Measurements from ENCODE around the gene SLC35B1.
"Not testable (repeated sequence)": the region's sequence is repeated elsewhere in the genome, so short reads cannot be mapped to it uniquely, and the experiment has no call there.

Gene SLC35B1

GRCh38 chr17:49699966-49700575, 7.7 kb downstream of the SLC35B1 start:
- DNase-seq (ENCODE audit: low spot score) = no peak

DNA sequence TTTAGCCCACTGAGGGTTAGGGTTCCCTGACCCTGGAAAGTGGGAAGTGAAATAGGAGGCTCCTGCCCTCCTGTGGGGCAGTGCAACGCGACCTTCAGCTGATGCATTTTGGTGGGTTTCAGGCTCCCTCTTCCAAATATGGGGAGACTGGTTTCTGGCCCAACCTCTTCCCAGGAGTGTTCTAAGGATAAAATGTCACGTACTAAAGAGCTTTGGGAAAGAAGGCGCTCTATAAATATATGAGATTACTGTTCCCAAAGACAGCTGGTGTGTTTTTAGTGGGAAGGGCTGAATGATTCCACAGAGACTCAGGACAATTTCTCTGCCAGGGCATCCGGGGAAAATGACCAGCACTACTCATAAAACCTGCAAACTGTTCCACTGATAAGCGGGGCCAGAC, 9.8 kb downstream of the SLC35B1 start:
- DNase-seq (ENCODE audit: low spot score) = no peak

DNA sequence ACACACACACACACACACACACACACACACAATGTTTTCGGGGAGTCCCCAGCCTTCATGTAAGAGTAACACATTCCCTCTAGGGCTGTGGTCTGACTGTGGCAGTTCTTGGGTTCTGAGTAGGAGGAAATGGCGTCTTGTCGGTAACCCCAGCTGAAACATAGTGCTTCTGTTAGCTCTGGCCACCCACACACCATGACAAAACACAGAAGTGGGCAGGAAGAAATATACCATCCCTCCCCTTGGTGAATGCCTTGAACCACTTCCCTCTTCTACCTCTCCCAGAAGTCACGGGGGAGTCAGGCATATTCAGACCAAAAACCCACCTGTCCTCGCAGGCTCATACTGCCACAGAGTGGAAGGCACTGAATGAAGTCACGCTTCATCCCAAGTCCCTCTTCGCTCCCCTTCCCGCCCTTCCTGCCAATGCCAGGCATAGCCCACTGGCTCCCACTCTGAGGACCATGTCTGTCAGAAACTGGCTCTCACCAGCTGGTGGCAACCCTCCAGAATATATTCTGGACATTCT, 11.5 kb downstream of the SLC35B1 start:
- no peak for DNase-seq (ENCODE audit: low spot score)

DNA sequence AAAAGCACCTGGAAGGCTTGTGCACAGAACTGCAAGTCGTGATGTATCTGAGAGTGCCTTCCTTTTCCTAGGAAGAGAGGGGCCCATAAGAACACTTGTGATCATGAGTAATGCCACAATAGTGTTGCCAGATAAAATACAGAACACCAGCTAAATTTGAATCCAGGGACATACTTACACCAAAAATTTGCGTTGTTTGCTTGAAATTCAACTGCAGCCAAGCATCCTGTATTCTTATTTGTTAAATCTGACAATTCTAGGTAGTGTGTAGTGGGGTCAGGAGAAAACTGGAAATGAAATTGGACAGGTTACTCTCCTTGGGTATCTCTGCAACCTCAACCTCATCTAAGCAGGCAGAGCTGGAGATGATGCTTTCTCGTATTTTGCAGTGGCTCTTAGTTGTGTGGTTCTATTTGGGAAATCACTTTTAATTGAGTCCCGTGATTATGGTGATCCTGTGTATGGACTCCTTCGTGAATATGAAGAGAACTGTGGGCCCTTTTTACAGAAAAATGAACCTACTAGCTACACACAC, 12.0 kb downstream of the SLC35B1 start:
- no peak for DNase-seq (ENCODE audit: low spot score)

GRCh38 chr17:49694847-49695697, 12.7 kb downstream of the SLC35B1 start:
- DNase-seq (ENCODE audit: low spot score) = peak; percentile 83

DNA sequence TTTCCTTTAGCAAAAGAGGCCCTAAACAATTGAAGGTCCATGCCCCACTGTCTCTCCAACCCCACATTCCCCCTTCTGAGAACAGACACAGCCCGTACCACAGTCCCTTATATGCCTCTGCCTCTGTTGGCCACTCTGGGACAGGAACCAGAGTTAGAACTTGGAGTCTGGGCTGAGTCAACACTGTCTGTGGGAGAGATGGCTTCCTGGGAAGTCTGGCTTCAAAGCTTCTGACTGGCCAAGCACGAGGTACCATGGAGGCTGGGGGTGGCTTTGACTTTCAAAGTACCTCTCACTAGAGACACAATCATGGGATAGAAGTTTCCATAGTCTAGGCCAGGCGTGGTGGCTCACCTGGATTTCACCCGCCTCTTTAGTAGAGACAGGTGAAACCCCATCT, 15.0 kb downstream of the SLC35B1 start:
- DNase-seq (ENCODE audit: low spot score) = no peak

GRCh38 chr17:49691677-49692191, 16.0 kb downstream of the SLC35B1 start:
- no peak for DNase-seq (ENCODE audit: low spot score)

- no peak for DNase-seq (ENCODE audit: low spot score)
Measured at GRCh38 chr17:49691086-49691676, 16.6 kb downstream of the SLC35B1 start.

DNA sequence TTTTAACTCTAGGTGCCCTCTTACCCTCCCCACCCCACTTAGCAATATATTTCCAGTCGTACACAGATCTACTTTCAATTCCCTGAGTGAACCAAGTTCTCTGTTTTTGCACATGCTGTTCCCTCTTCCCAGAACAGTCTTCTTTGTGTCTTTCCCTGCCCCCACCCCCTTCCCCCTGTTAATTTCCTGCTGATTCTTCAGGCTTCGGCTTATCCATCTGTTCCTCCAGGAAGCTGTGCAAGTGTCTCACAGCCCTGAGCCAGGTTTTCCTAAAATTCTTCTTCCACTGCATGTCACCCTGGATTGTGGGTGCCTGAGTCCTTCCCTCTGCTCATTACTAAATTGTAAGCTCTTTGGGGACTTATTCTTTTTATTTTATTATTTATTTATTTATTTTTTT, 17.5 kb downstream of the SLC35B1 start:
- no peak for DNase-seq (ENCODE audit: low spot score)

DNA sequence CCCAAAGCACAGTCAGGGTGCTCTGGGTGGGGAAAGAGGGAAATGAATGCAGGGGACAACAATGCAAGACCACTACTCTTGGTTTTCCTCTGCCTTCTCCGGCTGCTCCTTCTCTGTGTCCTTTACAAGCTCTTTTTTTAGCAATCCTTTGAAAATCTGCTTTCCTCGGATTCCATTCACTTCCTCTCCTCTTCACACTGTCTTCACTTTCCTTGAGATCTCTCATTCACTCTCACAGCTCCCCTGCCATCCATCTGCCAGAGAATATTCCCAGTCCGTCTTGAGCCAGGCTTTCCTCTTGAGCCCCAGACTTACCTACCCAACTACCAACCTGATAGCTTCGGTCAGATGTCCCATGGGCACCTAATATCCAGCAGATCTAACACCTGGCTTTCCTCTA, 18.9 kb downstream of the SLC35B1 start:
- no peak for DNase-seq (ENCODE audit: low spot score)

- DNase-seq (ENCODE audit: low spot score) = peak; percentile 38
Measured at GRCh38 chr17:49687878-49688491, 19.8 kb downstream of the SLC35B1 start.

DNA sequence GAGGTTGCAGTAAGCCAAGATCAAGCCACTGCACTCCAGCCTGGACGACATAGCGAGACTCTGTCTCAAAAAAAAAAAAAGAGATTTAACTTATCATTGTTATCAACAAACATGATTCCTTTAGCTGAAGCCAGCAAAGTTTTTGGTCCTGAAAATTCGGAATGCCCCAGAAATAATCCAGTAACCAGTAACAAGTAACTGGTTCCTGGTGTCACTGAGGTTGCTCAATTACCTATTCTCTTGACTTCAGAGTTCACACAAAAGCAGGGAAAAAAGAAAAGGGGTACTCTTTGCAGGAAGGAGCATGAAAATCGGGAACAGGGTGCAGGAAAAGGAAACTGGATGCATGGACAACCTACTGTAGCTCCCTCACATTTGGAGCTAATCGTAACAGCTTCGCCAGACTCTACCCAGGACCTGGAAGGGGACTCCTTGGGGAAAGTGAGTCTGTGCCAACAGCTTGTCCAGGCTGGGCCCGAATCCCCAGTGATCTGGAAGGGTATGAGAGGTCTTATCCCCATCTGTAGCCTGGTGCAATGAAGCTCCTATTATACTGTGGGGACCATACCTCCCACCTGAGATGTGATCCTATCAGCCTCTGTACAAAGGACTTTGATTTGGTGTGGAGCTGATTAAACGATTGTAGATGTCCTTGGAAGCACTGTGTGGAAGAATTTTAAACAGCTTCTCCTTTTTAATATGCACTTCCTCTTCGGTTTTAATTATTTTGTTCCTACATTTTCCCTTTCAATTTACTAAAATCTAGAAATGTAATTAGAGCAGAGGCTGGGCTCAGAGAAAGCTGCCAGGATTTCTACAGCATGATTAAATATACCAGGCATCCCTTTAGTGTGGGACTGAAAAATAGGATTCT, 26.4 kb downstream of the SLC35B1 start:
- no peak for DNase-seq (ENCODE audit: low spot score)

DNA sequence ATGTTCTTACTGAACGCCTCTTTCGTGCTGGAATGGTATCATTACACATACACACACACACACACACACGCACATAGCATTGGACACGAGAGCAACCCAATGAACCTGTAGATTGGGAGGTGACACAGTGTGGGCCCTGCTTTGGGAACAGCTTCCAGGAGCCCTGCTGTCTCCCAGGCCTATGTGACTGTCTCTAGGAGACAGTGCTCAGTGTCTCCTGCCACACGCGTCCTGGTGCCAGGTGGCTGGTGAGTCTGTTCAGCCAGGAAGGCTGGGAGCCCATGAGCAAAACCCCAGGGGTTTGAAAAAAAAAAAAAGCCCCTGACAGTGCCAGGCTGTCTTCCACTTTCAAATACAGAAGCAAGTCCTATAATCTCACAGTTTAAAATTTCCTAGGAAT, 27.4 kb downstream of the SLC35B1 start:
- DNase-seq (ENCODE audit: low spot score) = no peak

DNA sequence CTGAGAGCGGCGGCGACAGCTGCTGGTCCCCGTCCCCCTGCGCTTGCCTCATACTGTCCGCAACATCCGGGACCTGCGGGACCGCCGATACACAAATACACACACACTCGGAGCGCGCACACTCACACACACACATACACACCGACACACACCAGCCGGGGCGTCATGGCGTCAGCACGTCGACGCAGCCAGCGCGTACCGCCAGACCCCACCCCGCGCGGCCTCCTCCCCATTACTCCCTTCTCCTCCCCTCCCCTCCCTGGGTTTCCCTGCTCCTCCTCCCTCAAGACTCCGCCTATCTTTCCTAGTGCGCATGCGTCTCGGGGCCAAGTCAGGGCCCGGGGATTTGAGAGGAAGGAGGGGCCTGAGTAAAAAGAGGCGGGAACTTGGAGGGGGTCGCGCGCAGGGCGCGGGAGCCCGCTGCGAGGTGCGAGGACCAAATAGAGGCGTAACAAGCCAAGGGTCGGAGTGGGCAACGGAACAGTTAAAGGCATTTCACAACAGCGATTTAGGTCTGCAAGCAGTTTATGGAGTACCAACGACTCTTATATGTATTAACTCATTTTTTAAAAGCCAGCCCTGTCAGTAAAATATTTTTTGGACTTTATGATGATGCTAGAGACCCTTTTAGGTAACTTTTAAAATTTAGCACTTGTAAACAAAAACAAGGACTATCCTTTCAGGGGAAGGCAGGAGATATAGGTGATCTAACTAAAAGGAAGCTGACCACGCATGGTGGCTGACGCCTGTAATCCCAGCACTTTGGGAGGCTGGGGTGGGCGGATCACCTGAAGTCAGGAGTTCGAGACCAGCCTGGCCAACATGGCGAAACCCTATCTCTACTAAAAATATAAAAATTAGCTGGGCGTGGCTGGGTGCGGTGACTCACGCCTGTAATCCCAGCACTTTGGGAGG, 29.6 kb downstream of the SLC35B1 start, which contains the start of gene SPOP:
Gene SPOP (minus strand): TSS at position 165 of the 915 bp plus-strand sequence. CDS start 55,287 bp downstream, outside the sequence.
- DNase-seq (ENCODE audit: low spot score) = peak; percentile 100

DNA sequence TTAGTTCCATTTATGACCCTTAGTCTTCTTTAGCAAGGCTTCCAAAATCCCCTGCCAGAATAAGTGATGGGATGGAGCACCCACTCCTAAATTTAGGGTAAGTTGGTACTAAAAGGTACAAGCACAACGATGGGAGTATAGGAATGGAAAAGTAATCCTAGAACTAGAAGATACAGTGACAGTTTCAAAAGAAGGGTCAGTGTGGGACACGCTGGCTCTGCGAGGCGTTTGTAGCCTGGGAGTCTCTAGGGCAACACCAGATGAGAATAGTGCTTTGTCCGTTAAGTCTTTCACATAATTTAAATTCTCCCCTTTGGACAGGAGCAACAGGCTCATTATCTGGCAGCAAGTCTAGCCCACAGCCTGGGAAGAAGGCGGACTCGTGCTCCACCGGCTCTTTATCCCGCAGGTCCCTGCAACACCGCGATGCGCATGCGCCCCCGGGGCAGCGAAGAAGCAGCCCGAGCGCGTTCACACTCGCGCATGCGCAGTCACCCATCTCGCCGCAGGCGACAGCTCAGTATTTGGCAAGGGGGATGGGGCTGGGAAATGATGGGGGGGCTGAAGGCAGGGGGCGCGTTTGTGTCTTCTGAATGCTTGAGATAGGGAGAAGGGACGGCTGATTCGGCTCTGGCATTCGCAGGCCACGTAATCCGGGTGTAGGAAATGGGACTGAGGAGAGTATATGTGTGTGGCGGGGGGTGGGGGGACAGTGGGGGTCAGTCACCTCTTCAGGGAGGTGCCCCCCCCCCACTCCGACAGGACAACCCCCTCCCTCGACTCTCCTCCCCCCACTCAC, 30.4 kb downstream of the SLC35B1 start:
- DNase-seq (ENCODE audit: low spot score) = peak; percentile 100

DNA sequence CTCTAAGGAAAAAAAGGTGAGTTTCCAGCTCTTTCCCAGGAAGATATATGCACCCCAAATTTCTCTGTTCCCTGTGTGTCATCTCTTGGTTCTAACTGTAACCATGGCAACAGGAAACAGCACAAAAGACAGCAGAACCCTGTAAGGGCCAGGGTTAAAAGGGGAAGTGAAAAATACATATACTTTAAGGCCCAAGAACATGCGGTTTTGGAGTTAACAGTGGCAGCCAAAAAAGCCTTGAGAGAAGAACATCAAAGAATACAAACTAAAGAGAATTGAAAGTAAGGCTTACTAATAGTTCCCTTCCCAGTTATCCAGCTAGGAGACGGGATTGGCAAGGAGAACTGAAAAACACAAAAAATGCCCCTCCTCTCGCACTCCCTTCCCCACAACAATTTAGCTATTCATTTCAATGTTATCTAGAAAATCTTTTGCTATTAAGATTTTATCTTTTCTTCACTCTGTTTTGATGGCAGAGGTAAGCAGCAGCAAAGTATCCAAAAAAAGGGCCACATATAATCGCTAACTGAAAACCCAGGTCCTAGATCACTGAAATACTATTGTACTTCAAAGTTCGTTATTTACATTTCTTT, 31.4 kb downstream of the SLC35B1 start:
- DNase-seq (ENCODE audit: low spot score) = no peak

DNA sequence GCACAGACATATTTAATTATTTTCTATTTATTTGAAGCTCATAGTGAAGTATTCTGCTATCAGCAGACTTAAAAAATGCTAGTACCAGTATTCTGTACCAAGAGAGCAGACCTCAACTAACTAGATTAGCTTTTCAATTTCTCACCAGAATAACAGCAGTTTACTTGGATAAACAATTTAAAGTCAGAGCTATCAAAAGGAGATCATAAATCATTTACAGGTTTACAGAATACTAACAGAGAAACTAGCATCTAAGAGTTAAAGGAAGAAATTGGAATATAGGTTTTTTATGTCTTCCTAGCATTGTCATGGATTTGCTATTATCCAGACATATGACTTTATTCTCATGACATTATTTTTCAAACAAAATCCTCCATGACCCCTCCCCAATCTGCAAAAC, 33.3 kb downstream of the SLC35B1 start:
- DNase-seq (ENCODE audit: low spot score) = no peak

DNA sequence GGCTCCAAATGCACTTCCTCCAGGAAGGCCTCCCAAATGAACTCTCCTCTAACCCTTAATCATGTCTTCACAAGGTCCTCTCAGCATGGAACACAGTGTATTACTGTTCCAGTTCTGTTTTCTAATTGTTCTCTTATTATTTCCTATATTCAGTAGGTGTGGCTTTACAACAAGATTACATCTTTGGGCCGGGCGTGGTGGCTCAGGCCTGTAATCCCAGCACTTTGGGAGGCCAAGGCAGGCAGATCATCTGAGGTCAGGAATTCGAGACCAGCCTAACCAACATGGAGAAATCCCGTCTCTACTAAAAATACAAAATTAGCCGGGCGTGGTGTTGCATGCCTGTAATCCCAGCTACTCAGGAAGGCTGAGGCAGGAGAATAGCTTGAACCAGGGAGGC, 34.1 kb downstream of the SLC35B1 start:
- not testable (repeated sequence) for DNase-seq (ENCODE audit: low spot score)

DNA sequence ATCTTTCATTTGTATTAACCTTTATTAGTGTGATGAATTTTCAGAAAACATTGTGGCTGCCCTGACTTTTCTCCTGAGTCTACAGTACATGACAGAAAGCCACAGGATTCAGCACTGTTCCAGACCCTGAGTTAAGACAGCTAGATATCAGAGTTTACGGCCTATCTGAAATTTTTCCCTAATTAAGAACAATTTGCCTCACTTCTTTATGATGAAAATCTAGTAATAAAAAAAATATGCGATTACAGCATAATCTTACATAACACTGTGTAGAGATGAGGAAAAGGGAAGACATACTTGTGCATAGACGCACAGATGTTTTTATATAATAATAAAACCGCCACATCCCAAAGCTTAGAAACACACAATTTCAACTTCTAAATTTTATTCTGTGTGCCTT, 37.1 kb downstream of the SLC35B1 start:
- no peak for DNase-seq (ENCODE audit: low spot score)
